ENCODE data around the gene CHMP4A.

DNA sequence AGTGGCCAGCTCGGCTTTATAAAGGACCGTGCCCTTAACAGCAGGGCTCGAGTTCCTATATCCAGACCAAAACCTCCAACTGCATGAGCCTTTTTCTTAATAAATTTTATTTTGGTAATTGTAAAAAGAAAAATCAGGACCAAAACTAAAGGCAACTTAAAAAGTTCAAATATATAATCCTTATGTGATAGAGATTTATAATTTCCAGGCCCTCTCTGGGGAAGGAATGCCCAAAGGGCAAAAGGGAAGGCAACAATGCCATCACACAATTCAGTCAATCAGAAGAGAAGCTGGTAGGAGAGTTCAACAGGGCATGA, 24.3 kb downstream of the CHMP4A start:
- TF ChIP-seq, protein P1, sequence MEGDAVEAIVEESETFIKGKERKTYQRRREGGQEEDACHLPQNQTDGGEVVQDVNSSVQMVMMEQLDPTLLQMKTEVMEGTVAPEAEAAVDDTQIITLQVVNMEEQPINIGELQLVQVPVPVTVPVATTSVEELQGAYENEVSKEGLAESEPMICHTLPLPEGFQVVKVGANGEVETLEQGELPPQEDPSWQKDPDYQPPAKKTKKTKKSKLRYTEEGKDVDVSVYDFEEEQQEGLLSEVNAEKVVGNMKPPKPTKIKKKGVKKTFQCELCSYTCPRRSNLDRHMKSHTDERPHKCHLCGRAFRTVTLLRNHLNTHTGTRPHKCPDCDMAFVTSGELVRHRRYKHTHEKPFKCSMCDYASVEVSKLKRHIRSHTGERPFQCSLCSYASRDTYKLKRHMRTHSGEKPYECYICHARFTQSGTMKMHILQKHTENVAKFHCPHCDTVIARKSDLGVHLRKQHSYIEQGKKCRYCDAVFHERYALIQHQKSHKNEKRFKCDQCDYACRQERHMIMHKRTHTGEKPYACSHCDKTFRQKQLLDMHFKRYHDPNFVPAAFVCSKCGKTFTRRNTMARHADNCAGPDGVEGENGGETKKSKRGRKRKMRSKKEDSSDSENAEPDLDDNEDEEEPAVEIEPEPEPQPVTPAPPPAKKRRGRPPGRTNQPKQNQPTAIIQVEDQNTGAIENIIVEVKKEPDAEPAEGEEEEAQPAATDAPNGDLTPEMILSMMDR (IDR thresholded peaks at IDR 0.05), result no peak
- TF ChIP-seq POLR2A (IDR thresholded peaks at IDR 0.05), result no peak

Measured in testis (tissue), 2 donors.